Measurements from ENCODE around the gene EML3.

Gene EML3

GRCh38 chr11:62552485-62553079, 60.0 kb downstream of the EML3 start:
- DNase-seq (ENCODE audit: low read depth): no peak

All from activated T-cell treated with anti-CD3 and anti-CD28 coated beads for 48 hours (primary cell).